Measurements from ENCODE around the gene TVP23A.
"Not testable (repeated sequence)": the region's sequence is repeated elsewhere in the genome, so short reads cannot be mapped to it uniquely, and the experiment has no call there.

Gene TVP23A

DNA sequence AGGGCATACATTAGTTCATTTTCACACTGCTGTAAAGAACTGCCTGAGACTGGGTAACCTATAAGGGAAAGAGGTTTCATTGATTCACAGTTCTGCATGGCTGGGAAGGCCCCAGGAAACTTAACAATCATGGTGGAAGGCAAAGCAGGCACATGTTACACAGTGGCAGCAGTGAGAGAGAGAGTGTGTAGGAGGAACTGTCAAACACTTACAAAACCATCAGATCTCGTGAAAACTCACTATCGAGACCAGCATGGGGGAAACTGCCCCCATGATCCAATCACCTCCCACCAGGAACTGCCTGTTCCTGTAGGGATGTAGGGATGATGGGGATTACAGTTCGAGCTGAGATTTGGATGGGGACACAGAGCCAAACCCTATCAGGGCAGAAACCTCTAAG, 57.7 kb downstream of the TVP23A start:
- no peak for DNase-seq (ENCODE audit: low read depth, low spot score)
- no peak overlapping the region for H3K4me3 ChIP-seq (ENCODE audit: low read length)

DNA sequence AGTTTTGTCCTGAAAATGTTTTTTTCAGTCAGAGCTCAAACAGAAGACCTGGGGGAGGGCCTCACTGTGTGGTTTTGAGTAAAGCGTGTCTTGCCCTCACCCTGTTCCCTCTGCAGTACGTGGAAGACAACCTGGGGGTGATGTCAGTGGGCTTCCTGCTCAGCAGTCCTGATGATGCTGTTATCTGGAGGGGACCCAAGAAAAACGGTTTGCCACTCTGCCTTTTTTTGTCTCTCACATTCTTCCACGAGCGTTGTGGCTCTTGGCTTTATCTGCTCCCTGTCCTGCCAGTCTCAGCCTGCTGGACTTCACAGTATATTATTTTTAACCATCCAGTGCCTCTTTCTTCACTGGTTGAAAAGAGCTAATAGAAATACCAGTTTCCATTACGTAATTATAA, 62.0 kb downstream of the TVP23A start:
- DNase-seq (ENCODE audit: low read depth, low spot score), result no peak
- no peak overlapping the region for H3K4me3 ChIP-seq (ENCODE audit: low read length)

DNA sequence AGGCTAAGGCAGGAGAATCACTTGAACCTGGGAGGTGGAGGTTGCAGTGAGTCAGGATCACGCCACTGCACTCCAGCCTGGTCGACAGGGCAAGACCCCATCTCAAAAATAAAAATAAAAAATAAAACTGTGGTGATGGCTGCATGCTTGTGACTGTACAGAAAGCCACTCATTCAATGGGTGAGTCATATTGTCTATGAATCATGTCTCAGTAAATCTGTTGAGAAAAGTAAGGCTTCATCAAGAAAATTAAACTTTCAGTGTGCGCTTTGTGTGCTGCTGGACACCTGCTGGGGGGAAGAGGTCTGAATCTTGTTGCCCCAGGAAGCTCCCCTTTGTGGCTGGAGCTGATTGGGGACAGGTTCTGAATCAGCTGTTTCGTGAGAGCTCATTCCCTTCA, 63.7 kb downstream of the TVP23A start:
- DNase-seq (ENCODE audit: low read depth, low spot score), result no peak

DNA sequence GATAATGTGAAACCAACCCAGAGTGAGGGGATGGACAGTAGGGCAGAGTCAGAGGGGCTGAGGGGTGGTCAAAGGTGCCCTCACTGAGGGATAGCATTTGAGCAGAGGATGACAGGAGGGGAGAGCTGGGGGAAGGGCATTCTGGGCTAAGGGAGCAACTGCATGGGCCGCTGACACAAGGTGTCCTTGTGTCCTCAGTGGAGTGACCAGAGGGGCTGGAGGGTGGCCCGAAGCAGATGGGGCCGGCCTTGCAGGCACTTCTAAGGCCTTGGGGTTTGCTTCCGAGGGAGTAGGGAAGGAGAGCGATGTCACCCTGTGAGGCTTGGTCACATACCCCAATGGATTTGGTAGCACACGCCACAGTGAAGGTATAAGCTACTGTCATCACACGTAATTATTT, 64.9 kb downstream of the TVP23A start:
- no peak overlapping the region for H3K4me3 ChIP-seq (ENCODE audit: low read length)
- no peak for DNase-seq (ENCODE audit: low read depth, low spot score)

More for the DNA sequence above, 63.7 kb downstream of the TVP23A start:
- no peak overlapping the region for H3K4me3 ChIP-seq (ENCODE audit: low read length)

DNA sequence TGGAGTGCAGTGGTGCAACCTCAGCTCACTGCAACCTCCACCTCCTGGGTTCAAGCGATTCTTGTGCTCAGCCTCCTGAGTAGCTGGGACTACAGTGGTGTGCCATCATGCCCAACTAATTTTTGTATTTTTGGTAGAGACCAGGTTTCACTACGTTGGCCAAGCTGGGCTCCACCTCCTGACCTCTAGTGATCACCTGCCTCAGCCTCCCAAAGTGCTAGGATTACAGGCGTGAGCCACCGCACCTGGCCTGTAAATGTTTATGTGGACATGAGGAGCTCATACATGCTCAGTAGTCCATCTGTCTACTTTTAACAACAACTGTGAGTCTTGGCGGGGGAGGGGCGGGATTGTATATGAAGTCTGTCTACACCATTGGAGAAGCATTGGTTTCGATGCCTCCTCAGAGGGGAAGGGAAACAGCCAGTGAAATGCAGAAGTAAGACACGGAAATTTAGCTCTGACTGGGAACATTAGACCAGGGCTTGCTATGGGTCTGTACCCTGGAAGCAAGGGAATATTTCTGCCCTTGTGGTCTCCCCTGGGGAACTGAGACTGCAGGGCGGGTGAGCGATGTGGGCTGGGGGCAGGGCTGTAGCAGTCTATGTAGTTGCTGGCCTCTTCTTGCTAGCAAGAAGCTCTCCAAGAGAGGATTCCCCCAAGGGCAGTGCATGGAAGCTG, 65.6 kb downstream of the TVP23A start:
- DNase-seq (ENCODE audit: low read depth, low spot score), result no peak
- no peak overlapping the region for H3K4me3 ChIP-seq (ENCODE audit: low read length)

DNA sequence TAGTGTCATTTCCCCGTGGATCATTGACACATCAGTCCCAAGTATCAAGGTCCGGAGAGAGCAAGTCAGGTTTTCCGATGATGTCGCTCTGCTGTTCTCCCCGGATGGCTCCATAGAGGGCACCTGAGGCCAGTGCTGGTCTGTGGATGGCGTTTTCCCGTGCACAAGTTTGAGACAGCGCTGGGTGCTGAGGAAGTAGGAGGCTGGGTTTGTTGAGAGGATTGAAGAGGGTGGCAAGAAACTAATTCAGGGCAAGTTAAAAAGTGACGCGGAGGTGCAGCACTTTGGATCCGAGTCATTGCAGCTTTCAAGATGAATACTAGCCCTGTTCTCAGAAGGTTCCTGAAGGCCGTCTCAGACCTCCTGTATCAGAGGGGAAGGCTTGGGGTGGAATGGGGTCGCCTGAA, 67.3 kb downstream of the TVP23A start:
- no peak overlapping the region for H3K4me3 ChIP-seq (ENCODE audit: low read length)
- DNase-seq (ENCODE audit: low read depth, low spot score), result no peak

DNA sequence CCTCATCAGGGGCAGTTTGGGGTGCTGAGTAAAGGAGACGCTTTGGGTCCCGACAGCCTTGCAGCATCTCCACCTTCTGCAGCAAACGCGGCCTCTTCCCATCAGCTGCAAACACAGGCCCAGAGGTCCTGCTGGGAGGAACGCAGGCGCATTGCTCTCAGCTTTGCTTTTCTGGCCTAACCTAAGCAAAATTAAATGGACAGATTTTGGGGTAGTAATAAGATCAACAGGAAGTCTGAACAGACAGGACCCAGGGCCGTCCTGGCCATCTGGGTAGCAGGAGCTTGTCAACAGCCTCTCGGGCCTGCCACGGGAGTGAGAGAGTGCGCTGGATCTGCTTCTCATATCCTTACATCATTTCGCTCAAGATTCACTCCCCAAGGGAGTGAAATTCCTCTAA, 67.8 kb downstream of the TVP23A start:
- DNase-seq (ENCODE audit: low read depth, low spot score), result no peak
- no peak overlapping the region for H3K4me3 ChIP-seq (ENCODE audit: low read length)

DNA sequence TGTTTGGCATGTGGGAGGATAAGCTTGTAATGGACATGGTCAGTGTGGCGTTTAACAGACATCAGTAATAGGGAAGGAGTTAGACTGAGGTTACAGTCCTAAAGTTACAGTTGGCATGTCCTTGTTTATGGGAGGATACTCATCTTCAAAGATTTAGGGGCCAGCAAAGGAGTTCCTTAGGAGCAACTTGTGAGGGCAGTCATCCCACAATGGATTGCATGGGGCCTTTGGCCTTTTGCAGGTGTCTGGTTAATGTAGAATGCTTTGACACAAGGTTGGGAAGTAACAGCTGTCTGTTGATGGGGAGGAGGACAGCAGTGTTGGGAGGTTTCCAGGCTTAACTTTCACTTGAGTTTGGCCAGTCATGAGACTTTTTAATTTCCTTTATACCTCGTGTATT, 72.8 kb downstream of the TVP23A start:
- no peak for DNase-seq (ENCODE audit: low read depth, low spot score)
- H3K4me3 ChIP-seq (ENCODE audit: low read length), result no peak overlapping the region

DNA sequence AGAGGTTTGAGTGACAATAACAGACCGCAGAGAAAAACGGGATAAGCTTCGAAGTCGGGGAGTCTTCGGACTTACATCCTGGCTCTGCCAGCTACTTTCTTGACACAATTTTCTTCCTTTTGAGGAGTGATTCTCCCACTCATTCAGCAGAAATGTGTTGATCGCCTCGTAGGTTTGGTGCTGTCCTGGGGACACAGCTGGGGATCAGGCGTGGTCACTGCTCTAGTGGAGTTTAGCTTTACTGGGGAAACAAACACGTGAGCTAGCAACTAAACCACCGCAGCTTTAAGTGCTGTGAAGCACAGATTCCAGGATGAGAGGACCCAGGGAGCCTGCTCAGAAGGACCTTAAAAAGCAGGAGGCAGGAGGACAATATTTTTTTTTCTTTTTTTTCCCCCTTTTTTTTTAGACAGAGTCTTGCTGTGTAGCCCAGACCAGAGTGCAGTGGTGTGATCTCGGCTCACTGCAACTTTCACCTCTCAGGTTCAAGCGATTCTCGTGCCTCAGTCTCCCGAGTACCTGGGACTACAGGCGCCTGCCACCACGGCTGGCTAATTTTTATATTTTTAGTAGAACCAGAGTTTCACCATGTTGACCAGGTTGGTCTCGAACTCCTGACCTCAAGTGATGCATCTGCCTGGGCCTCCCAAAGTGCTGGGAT, 74.1 kb downstream of the TVP23A start:
- H3K4me3 ChIP-seq (ENCODE audit: low read length), result peak overlapping the region; percentile 69
- DNase-seq (ENCODE audit: low read depth, low spot score), result no peak

DNA sequence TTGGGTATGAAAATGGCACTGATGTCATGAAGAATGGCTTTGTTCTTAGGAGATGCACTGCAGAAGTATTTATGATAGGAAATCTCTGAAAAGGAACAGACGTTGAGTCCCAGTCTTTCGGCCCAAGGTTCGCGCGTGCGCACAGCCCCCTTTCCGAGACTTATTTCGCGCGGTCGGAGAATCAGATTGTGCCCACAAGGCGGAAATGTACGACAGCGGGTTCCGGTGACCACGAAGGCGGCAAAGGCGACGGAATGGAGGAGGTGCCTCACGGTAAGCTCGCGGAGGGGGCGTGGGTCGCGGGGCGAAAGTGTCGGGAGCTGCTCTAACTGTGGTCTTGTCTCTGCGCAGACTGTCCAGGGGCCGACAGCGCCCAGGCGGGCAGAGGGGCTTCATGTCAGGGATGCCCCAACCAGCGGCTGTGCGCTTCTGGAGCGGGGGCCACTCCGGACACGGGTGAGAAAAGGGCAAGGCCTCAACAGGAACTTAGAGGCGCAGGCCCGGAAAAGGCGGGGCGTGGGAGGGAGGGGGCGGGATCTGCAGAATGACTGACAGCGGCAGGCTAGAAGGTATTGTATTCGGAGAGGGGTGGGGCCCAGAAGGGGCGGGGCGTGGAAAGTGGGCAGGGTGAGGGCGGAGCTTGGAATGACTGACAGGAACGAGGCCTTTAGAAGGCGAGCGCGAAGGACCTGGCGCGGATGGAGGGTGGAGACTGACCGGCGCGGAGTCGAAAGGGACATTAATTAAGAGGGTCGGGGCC, 74.8 kb downstream of the TVP23A start, which contains the start of gene NUBP1:
TSS of gene NUBP1 (plus strand) at position 233 of the 760 bp plus-strand sequence. CDS start at position 255, 22 bp downstream.
- DNase-seq (ENCODE audit: low read depth, low spot score), result peak; percentile 95

DNA sequence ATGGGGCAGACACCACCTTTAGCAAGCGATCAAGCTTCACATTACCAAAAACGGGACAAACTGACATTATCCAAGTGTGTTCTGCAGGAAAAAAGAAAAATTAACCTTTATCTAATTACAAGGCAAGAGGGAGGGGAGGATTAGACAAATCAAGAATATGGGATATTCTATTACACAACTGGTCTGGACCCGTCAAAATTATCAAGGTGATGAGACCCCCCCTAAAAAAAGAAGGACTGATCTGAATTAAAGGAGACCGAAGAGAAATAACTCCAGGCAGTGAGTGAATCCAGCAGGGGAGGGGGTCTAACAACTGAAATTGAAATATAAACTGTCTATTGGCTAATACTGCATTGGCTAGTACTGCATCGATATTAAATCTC, 75.4 kb downstream of the TVP23A start:
- H3K4me3 ChIP-seq (ENCODE audit: low read length), result peak overlapping the region; percentile 69
- no peak for DNase-seq (ENCODE audit: low read depth, low spot score)

More for the DNA sequence above, 74.8 kb downstream of the TVP23A start, which contains the start of gene NUBP1:
- peak within 1 kb of the TSS; percentile 69 for H3K4me3 ChIP-seq (ENCODE audit: low read length)

DNA sequence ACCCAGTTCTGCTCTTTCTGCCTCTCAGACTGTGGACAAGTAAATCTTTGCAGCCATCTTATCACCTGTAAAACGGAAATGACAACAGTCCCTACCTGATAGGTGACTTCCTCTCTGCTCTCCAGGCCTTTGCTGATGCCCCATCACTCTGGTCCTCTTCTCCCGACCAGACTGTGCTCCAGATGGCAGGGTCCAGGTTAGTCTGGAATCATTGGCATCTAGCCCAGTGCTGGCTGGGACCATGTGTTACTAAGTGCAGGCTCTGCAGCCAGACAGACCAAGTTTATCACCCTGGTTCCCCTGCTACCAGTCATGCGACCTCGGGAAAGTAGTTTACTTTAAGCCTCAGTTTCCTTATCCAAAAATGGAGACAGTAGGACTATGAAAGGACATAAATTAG, 76.8 kb downstream of the TVP23A start:
- no peak for DNase-seq (ENCODE audit: low read depth, low spot score)
- no peak overlapping the region for H3K4me3 ChIP-seq (ENCODE audit: low read length)

DNA sequence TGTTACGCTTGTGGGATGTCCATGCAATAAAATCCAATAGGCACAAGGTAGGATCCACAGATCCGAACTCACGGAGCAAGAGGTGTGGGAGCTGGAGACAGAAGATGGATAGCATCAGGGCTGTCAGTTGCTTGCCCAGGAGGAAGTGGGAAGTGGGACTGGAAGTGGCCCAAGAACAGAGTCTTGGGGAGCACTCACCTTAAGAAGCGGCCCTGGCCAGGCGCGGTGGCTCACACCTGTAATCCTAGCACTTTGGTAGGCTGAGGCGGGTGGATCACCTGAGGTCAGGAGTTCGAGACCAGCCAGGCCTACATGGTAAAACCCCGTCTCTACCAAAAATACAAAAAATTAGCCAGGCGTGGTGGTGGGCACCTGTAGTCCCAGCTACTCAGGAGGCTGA, 77.3 kb downstream of the TVP23A start:
- H3K4me3 ChIP-seq (ENCODE audit: low read length); DNase-seq (ENCODE audit: low read depth, low spot score): not testable (repeated sequence)

DNA sequence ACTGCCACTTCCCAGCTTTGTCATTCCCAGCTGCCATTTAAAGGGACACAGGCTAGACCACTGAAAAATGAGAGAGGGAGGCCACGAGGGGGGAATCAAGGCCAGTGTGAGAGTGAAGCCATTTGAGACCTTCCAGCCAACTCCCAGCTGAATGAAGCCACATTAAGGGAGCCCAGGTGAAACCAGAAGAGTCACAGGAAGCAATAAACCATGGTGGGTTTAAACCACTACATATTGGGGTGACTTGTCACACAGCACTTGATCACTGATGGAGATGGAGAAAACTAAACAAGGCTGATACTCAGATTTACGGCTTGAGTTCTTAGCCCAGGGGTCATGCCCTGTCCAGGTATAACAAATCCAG, 77.8 kb downstream of the TVP23A start:
- peak; percentile 16 for DNase-seq (ENCODE audit: low read depth, low spot score)
- H3K4me3 ChIP-seq (ENCODE audit: low read length), result no peak overlapping the region

DNA sequence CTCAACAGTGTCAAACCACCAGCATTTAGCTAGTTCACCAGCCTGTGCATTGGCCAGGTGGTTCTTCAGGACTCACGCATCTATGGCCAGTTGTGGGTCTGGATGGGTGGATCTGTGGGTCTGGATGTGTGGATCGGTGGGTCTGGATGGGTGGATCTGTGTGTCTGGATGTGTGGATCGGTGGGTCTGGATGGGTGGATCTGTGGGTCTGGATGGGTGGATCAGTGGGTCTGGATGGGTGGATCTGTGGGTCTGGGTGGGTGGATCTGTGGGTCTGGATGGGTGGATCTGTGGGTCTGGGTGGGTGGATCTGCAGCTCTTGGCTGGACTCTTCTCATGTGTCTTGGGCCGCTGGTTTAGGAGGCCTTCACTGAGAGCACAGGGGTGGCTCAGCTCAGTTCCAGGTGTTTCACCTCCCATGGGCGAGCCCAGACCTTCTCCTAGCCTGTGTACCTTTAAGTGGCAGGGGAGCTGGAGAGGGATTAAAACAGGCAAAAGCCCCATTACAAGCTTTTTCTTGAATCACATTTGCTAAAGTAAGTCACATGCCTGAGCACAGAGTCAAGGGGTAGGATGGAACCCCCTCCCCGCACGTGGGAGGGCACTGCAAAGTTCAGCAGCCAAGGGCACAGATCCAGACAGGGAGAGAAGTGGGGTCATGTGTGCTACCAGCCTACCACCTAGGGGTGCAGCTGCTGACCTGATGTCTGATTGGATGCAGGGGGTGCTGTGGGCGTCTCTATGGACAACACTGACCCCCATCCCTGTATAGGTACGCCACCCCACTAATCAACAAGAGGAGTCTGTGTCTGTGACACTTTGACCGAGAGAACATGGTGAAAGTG, 78.4 kb downstream of the TVP23A start:
- no peak for DNase-seq (ENCODE audit: low read depth, low spot score)
- no peak overlapping the region for H3K4me3 ChIP-seq (ENCODE audit: low read length)

DNA sequence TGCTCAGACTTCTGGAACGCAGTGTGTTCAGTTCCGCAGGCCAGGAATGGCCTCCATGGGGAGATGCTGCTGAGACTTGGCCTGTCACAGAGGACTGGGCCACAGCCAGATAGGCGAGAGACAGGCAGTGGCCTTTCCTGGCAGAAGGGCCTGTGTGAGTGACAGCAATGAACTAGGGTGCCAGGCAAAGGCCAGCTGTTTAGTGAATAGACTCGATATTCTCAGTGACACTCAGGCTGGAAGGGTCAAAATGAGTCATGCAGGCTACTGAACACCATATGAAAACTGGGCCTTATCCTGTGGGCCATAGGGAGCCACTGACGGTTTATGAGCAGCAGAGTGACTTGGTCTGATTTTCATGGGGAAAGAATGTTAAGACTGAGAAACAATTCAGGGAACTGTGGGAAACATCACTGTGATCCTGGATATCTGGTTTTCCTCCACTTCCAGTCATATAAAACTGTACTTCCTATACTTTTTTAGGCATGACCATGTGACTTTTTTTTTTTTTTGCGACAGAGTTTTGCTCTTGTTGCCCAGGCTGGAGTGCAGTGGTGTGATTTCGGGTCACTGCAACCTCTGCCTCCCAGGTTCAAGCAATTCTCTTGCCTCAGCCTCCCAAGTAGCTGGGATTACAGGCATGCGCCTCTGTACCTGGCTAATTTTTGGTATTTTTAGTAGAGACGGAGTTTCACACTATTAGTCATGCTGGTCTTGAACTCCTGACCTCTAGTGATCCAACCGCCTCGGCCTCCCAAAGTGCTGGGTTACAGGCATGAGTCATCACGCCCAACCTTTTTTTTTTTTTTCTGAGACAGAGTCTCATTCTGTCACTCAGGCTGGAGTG, 80.1 kb downstream of the TVP23A start:
- no peak overlapping the region for H3K4me3 ChIP-seq (ENCODE audit: low read length)
- no peak for DNase-seq (ENCODE audit: low read depth, low spot score)

DNA sequence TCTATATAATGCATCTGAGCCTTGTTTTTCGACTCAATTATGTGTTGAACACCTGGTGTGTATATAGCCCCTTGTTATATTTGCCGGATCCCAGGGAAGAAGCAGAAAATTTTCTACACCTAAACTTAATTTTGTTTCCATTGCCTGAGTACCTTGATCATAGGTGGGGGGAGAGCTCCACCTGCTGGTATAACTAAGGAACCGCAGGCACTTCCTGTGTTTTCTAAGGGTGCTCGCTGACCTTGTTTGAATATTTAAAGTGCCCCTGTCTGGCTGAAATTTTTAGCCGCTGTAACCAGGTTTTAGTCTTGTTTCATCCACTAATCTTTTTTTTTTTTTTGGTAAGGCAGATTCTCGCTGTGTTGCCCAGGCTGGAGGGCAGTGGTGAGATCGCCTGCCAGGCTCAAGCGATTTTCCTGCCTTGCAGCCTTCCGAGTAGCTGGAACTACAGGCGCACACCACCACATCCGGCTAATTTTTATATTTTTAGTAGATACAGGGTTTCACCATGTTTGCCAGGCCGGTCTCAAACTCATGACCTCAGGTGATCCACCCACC, 81.4 kb downstream of the TVP23A start:
- H3K4me3 ChIP-seq (ENCODE audit: low read length), result no peak overlapping the region; the same call in 1 of the 2 replicates
- peak; percentile 69 for DNase-seq (ENCODE audit: low read depth, low spot score)

DNA sequence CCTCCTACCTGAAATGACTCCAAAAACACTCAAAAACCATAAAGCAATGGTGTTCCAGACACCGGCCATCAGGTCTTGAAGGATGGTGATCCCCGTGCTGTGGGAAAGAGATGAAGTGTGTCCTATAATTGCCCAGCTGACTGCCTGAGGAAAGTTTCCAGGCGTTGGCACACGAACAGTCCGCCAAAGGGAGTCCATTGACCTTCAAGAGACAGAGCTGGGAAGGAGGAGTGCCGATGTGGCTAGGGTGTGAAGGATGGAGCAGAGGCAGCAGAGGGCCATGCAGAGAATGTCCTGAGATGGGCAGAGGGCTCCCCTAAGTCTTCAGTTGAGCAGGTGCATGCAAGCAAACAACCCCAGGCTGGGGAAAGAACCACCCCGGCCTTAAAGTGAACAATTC, 86.8 kb downstream of the TVP23A start:
- no peak for DNase-seq (ENCODE audit: low read depth, low spot score)
- H3K4me3 ChIP-seq (ENCODE audit: low read length), result no peak overlapping the region

Measured in Jurkat, Clone E6-1 (cell line).